ENCODE measurements around the gene ZNF287. TPM values are rescaled to one million over a fixed set of nuclear protein-coding genes. Genes with fewer than 3 reads are reported as not detected.

The ZNF287 gene
- 10 to 100 TPM in 5 of 8 experiments, 1 to 10 TPM in 3; 5.1 to 13.6 (median 10.4) TPM for total RNA-seq

GRCh38 chr17:16568541-16569357 is at the start of gene ZNF287:
ZNF287 (minus strand) TSS chr17:16569204; CDS start chr17:16567731, 1,473 bp downstream.
- peak; percentile 96 to 99 (median 97) for ATAC-seq (replicated peaks in 6 of 8)
- 0 to 48% (median 17%) methylated on average over 1 to 10 of the region's 77 CpGs; no CpG with 5 or more reads in 3 of the 10 experiments for WGBS, 10 experiments
- Histone ChIP-seq H3K27ac (peak within 1 kb of the TSS; percentile 83 to 86), H3K4me3 (peak within 1 kb of the TSS; percentile 63 to 88 (median 77)), H3K4me1 (replicated peaks in 1 of 2) (peaks cover 5 to 6% of the 10 kb centered on the region in 2 donors)
- in situ Hi-C loops (cut with MboI; ENCODE audit: low pct_unique_long_range_greater_than_20kb in 2 of 9, low sequenced_read_pairs in 9 of 9, unreplicated experiment in 9 of 9): no loop called here

DNA sequence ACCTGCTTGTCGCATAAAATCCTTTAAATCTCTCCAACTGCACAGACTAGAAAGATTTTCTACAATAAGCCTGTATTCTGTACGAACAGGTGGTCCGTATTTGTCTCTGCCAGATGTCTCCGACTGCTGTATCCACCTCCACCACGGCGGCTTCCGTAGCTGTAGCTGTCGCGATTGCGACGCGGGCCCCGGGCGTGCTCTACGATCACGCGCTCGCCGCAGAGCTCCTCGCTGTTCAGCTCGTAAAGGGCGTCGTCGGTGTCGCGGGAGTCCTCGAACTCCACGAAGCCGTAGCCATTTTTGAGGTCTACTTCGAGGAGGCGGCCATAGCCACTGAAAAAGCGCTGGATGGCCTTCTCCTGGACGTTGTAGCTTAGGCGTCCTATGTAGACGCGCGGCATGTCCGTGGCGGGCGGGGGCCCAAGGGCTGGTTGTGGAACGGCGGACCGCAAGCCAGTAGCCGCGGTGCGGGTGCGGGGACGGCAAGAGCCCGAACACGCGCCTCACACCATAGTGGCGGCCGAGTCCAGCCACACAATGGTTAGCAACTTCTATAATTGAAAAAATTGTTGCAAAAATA is 48.6 kb upstream of the ZNF287 start:
- Histone ChIP-seq H3K27ac (no peak overlapping the region), H3K4me3 (no peak overlapping the region), H3K4me1 (replicated peaks in 1 of 2) (no peaks in the 10 kb centered on the region)
- ATAC-seq (replicated peaks in 6 of 8): no peak
- 85 to 97% (median 95%) methylated on average over 2 to 35 of the region's 53 CpGs for WGBS, 10 experiments
- in situ Hi-C loops (cut with MboI; ENCODE audit: low pct_unique_long_range_greater_than_20kb in 2 of 9, low sequenced_read_pairs in 9 of 9, unreplicated experiment in 9 of 9): no loop called here

GRCh38 chr17:16599537-16599936 is 30.5 kb upstream of the ZNF287 start:
- no peak overlapping the region for H3K27ac ChIP-seq
- H3K4me1 ChIP-seq (replicated peaks in 1 of 2): no peaks in the 10 kb centered on the region
- H3K4me3 ChIP-seq: no peak overlapping the region
- in situ Hi-C loops (cut with MboI; ENCODE audit: low pct_unique_long_range_greater_than_20kb in 2 of 9, low sequenced_read_pairs in 9 of 9, unreplicated experiment in 9 of 9): no loop called here
- ATAC-seq (replicated peaks in 6 of 8): no peak
- WGBS, 10 experiments: 0 to 100% (median 78%) methylated on average over 1 to 4 of the region's 5 CpGs

GRCh38 chr17:16593356-16594102 is 24.5 kb upstream of the ZNF287 start:
- ATAC-seq (replicated peaks in 6 of 8): peak in 2 of 8 experiments; percentile 16 to 28
- no peaks in the 10 kb centered on the region for H3K4me1 ChIP-seq (replicated peaks in 1 of 2)
- no peak overlapping the region for H3K4me3 ChIP-seq
- WGBS, 10 experiments: 0 to 89% (median 37%) methylated on average over 1 to 2 of the region's 2 CpGs; no CpG with 5 or more reads in 2 of the 10 experiments
- no peak overlapping the region for H3K27ac ChIP-seq
- in situ Hi-C loops (cut with MboI; ENCODE audit: low pct_unique_long_range_greater_than_20kb in 2 of 9, low sequenced_read_pairs in 9 of 9, unreplicated experiment in 9 of 9): no loop called here

DNA sequence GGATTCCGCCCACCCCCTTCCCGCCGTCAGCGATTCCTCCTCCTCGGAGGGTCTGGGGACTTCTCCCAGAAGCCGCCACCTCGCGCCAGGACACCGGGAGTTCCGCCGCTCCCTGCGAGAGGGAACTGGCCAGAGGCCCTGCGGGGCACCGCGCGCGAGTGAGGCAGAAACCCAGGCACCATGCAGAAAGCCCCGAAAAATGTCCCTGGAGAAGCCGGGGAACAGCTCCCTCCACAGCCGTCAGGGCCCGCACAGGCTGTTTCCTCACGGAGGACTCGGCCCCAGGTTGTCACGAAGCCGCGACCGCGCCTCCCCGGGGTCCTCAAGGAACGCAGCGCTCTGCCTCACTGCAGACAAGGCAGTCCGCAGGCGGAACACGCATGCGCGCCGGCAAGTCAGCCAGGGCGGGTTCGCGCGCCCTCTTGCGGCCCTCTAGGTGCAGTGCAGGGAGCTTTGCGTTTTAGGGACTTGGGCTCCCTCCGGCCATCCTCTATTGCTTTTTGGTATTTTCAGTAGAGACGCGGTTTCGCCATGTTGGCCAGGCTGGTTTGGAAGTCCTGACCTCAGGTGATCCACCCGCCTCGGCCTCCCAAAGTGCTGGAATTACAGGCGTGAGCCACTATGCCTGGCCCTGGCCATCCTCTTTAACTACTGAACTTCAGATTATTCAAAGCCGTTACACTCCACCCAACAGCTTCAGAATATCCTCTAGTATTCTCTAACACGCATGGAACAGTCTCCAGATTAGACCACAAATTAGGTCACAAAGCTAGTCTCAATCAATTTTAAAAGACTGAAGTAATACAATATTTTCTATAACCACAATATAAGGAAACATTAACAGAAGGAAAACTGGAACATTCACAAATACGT is 20.3 kb upstream of the ZNF287 start:
- Histone ChIP-seq H3K27ac (peak overlapping the region in 1 of 2 donors; percentile 53), H3K4me1 (replicated peaks in 1 of 2) (no peaks in the 10 kb centered on the region), H3K4me3 (peak overlapping the region; percentile 44 to 54 (median 45))
- in situ Hi-C loops (cut with MboI; ENCODE audit: low pct_unique_long_range_greater_than_20kb in 2 of 9, low sequenced_read_pairs in 9 of 9, unreplicated experiment in 9 of 9): no loop called here
- ATAC-seq (replicated peaks in 6 of 8): peak; percentile 75 to 98 (median 96)
- WGBS, 10 experiments: 13 to 93% (median 28%) methylated on average over 2 to 19 of the region's 53 CpGs

DNA sequence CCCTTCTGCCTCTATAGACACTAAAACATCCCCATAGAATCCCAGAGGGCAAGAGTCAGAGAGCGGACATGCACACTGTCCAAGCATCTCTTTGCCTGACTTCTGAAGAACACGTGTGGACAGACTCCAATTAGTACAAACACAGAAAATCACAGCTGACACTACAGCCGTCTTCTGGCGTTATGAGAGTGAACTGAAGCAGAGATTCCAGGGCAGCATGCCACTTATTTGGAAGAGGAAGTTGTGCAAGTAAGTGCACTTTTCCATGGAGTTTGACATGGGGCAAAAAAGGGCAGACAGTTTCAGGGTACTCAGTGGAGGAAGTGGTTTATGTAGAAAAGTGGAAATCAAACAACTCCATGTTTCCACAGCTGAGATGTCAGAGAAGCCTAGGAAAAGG is 16.8 kb upstream of the ZNF287 start:
- in situ Hi-C loops (cut with MboI; ENCODE audit: low pct_unique_long_range_greater_than_20kb in 2 of 9, low sequenced_read_pairs in 9 of 9, unreplicated experiment in 9 of 9): no loop called here
- ATAC-seq (replicated peaks in 6 of 8): no peak
- WGBS, 10 experiments: 13 to 100% (median 86%) methylated on average over 1 to 4 of the region's 4 CpGs; no CpG with 5 or more reads in 4 of the 10 experiments
- Histone ChIP-seq H3K4me1 (replicated peaks in 1 of 2) (no peaks in the 10 kb centered on the region), H3K4me3 (no peak overlapping the region), H3K27ac (no peak overlapping the region)

DNA sequence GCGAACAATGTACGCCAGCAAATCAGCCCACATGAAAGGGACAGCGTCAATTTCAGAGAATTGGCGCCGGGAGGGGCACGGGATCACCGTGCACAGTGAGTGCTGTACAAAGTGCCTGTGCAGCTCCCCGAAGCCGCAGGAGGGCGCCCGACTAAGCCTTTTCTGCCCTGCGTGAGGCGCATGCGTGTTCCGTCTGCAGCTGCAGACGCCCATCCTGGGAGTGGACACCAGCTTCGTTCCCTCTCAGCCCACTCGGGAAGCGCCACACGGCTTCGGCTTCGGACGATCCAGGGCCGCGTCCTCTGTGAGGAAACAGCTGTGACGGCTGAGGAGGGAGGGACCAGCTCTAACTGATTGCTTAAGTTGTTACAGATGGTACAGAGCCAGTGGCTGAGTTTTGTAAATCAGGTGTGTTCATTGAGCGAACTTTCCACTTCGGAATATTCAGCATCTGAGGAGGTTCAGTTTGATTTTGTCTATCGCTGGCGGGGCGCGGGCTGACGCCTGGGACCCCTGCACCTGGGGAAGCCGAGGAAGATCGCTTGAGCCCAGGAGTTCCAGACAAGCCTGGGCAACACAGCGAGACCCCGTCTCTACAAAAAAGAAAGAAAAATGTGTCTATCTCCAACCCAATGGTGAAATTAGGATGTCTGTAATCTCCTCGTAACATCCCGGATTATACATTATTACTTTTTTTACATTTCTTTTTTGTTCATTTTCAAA is 15.4 kb upstream of the ZNF287 start:
- 7 to 100% (median 51%) methylated on average over 2 to 23 of the region's 39 CpGs for WGBS, 10 experiments
- in situ Hi-C loops (cut with MboI; ENCODE audit: low pct_unique_long_range_greater_than_20kb in 2 of 9, low sequenced_read_pairs in 9 of 9, unreplicated experiment in 9 of 9): no loop called here

DNA sequence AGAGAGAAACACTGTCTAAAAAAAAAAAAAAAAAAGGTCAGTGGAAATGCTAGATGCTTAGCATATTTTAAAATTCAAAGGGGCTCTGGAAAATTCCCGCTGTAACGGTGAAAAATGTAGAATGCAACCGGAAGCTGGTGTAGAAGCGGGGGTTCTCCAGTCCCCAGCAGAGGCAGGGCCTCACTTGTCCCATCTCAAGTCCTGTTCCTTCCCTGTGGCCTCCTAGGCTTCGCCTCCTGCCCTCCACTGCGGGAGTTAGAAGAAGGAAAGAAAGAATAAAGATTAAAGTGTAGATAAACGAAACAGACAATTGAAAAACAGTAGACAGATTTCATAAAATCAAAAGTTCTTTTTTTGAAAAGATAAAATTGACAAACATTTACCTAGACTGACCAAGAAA is 14.8 kb upstream of the ZNF287 start:
- WGBS, 10 experiments: 14 to 84% (median 57%) methylated on average over 1 to 7 of the region's 7 CpGs
- in situ Hi-C loops (cut with MboI; ENCODE audit: low pct_unique_long_range_greater_than_20kb in 2 of 9, low sequenced_read_pairs in 9 of 9, unreplicated experiment in 9 of 9): no loop called here
- no peak overlapping the region for H3K27ac ChIP-seq
- peak overlapping the region in 1 of 5 donors; percentile 31 for H3K4me3 ChIP-seq
- no peaks in the 10 kb centered on the region for H3K4me1 ChIP-seq (replicated peaks in 1 of 2)
- no peak for ATAC-seq (replicated peaks in 6 of 8)

More for the DNA sequence above, 15.4 kb upstream of the ZNF287 start:
- ATAC-seq (replicated peaks in 6 of 8): peak; percentile 73 to 95 (median 88)
- H3K4me3 ChIP-seq: peak overlapping the region in 1 of 5 donors; percentile 31
- H3K27ac ChIP-seq: no peak overlapping the region
- no peaks in the 10 kb centered on the region for H3K4me1 ChIP-seq (replicated peaks in 1 of 2)

DNA sequence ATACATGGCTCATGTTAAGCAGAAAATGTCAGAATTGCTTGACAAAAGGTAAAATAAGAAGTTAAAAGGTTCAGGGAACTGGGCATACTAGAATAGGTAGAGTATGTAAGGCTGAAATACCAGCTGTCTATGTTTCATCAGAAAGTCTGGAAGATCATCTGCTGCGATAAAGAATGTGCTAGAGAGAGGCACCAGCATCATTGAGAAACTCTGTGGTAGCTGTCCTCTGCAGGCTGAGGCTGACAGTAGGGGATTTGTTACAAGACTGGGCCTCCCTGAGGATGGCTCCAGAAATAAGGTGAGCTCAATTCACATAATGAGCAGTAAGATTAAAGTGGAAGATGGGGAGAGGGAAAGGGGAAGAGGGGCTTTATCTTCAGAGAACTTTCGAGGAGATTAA is 4.5 kb upstream of the ZNF287 start:
- Histone ChIP-seq H3K4me1 (replicated peaks in 1 of 2) (no peaks in the 10 kb centered on the region), H3K4me3 (no peak overlapping the region), H3K27ac (no peak overlapping the region)
- 0 to 100% (median 70%) methylated on average over 1 to 2 of the region's 2 CpGs; no CpG with 5 or more reads in 1 of the 10 experiments for WGBS, 10 experiments
- in situ Hi-C loops (cut with MboI; ENCODE audit: low pct_unique_long_range_greater_than_20kb in 2 of 9, low sequenced_read_pairs in 9 of 9, unreplicated experiment in 9 of 9): no loop called here
- ATAC-seq (replicated peaks in 6 of 8): no peak

GRCh38 chr17:16569358-16569712 is 331 bp upstream of the ZNF287 start:
- Histone ChIP-seq H3K4me1 (replicated peaks in 1 of 2) (peaks cover 5 to 6% of the 10 kb centered on the region in 2 donors), H3K4me3 (peak overlapping the region; percentile 63 to 88 (median 77)), H3K27ac (no peak overlapping the region)
- in situ Hi-C loops (cut with MboI; ENCODE audit: low pct_unique_long_range_greater_than_20kb in 2 of 9, low sequenced_read_pairs in 9 of 9, unreplicated experiment in 9 of 9): no loop called here
- ATAC-seq (replicated peaks in 6 of 8): no peak
- 0 to 100% (median 50%) methylated on average over 1 to 12 of the region's 14 CpGs; no CpG with 5 or more reads in 3 of the 10 experiments for WGBS, 10 experiments

- no peak overlapping the region for H3K27ac ChIP-seq
- no peak overlapping the region for H3K4me3 ChIP-seq
- H3K4me1 ChIP-seq (replicated peaks in 1 of 2): no peaks in the 10 kb centered on the region
- 81 to 100% (median 95%) methylated on average over 1 to 3 of the region's 3 CpGs; no CpG with 5 or more reads in 4 of the 10 experiments for WGBS, 10 experiments
- in situ Hi-C loops (cut with MboI; ENCODE audit: low pct_unique_long_range_greater_than_20kb in 2 of 9, low sequenced_read_pairs in 9 of 9, unreplicated experiment in 9 of 9): no loop called here
- no peak for ATAC-seq (replicated peaks in 6 of 8)
These were observed 16.4 kb downstream of the ZNF287 start for GRCh38 chr17:16552637-16553045.

Measured in motor neuron (in vitro differentiated cells).